OCI-LY1 (cell line): ENCODE measurements around the gene BAHD1.
"Not testable (repeated sequence)": the region's sequence is repeated elsewhere in the genome, so short reads cannot be mapped to it uniquely, and the experiment has no call there.

ENCODE experiments used
- H2AFZ ChIP-seq: fragments of 200-600 bp; sonication (generic), shearing (Covaris generic); 2 replicates; pipeline ENCODE4 v1.6.0; 2014; ENCODE audit warnings: antibody characterized with exemption, mild to moderate bottlenecking, low read length
- H3F3A ChIP-seq: fragments of 200-600 bp; sonication (generic), shearing (Covaris generic); 2 replicates; pipeline ENCODE4 v1.6.0; 2014; ENCODE audit warnings: mild to moderate bottlenecking, antibody characterized with exemption, low read length, moderate library complexity; ENCODE audit not compliant: insufficient read depth
- H3K27ac ChIP-seq: fragments of 200-600 bp; sonication (generic); 2 replicates; pipeline ENCODE4 v1.5.1; 2014; ENCODE audit warnings: low read length, mixed run types, mild to moderate bottlenecking, low read depth; ENCODE audit not compliant: poor library complexity, severe bottlenecking
- H3K27me3 ChIP-seq: fragments of 200-600 bp; sonication (generic); 2 replicates; pipeline ENCODE4 v1.6.0; 2014; ENCODE audit warnings: antibody characterized with exemption, mild to moderate bottlenecking, low read length, moderate library complexity; ENCODE audit not compliant: insufficient read depth
- H3K36me3 ChIP-seq: fragments of 200-600 bp; sonication (generic); 2 replicates; pipeline ENCODE4 v1.6.1; 2014; ENCODE audit warnings: mild to moderate bottlenecking, antibody characterized with exemption, low read length, moderate library complexity, mixed read lengths; ENCODE audit not compliant: insufficient read depth
- H3K4me1 ChIP-seq: fragments of 200-600 bp; sonication (generic); 2 replicates; pipeline ENCODE4 v1.5.1; 2014; ENCODE audit warnings: mild to moderate bottlenecking, low read length, moderate library complexity; ENCODE audit not compliant: insufficient read depth, severe bottlenecking
- H3K4me2 ChIP-seq: fragments of 200-600 bp; sonication (generic), shearing (Covaris generic); 2 replicates; pipeline ENCODE4 v1.6.1; 2014; ENCODE audit warnings: low read length
- H3K4me3 ChIP-seq: fragments of 200-600 bp; sonication (generic); 2 replicates; pipeline ENCODE4 v1.5.1; 2014; ENCODE audit warnings: low read length, low read depth, mild to moderate bottlenecking, mixed read lengths; ENCODE audit not compliant: poor library complexity, severe bottlenecking
- H3K79me2 ChIP-seq: fragments of 200-600 bp; shearing (Covaris generic); 2 replicates; pipeline ENCODE4 v1.6.1; 2016; ENCODE audit warnings: mixed run types, low read length, mixed read lengths; ENCODE audit not compliant: insufficient read depth
- H3K9ac ChIP-seq: fragments of 200-600 bp; sonication (generic), shearing (Covaris generic); 2 replicates; pipeline ENCODE4 v1.6.1; 2014; ENCODE audit warnings: mild to moderate bottlenecking, low read length, mixed read lengths
- H3K9me2 ChIP-seq: fragments of 200-600 bp; sonication (generic), shearing (Covaris generic); 2 replicates; pipeline ENCODE4 v1.6.1; 2014; ENCODE audit warnings: low read depth, mild to moderate bottlenecking, low read length, mixed read lengths
- H3K9me3 ChIP-seq: fragments of 200-600 bp; shearing (Covaris generic); 2 replicates; pipeline ENCODE4 v1.6.1; 2014; ENCODE audit warnings: low read length, mixed read lengths
- H4K20me1 ChIP-seq: fragments of 200-600 bp; sonication (generic), shearing (Covaris generic); 2 replicates; pipeline ENCODE4 v1.6.0; 2016; ENCODE audit warnings: mild to moderate bottlenecking, low read length; ENCODE audit not compliant: insufficient read depth
- CTCF ChIP-seq: fragments of 200-600 bp; sonication (generic), shearing (Covaris generic); IDR thresholded peaks from 2 replicates; pipeline ENCODE4 v1.5.1; 2017; ENCODE audit warnings: mild to moderate bottlenecking, antibody characterized with exemption, low read length, moderate library complexity, mixed read lengths
- EZH2 ChIP-seq: fragments of 200-600 bp; sonication (generic), shearing (Covaris generic); IDR thresholded peaks from 2 replicates; pipeline ENCODE4 v1.8.0; 2017; ENCODE audit warnings: borderline replicate concordance, mixed run types, mild to moderate bottlenecking, antibody characterized with exemption, low read length, moderate library complexity, mixed read lengths

BAHD1 gene

GRCh38 chr15:40452296-40453090 is 11.7 kb downstream of the BAHD1 start:
- H4K20me1 ChIP-seq: no peaks in the 10 kb centered on the region
- no peaks in the 10 kb centered on the region for H3K9me2 ChIP-seq
- H3K9ac ChIP-seq: no peak overlapping the region
- H2AFZ ChIP-seq: no peak overlapping the region
- no peaks in the 10 kb centered on the region for H3K9me3 ChIP-seq
- no peaks in the 10 kb centered on the region for H3K27me3 ChIP-seq
- H3F3A ChIP-seq: no peaks in the 10 kb centered on the region
- H3K36me3 ChIP-seq: no peaks in the 10 kb centered on the region
- H3K4me1 ChIP-seq: peaks cover 15% of the 10 kb centered on the region
- H3K79me2 ChIP-seq: no peaks in the 10 kb centered on the region; the same call in 1 of the 2 replicates
- H3K4me3 ChIP-seq: no peak overlapping the region
- TF ChIP-seq CTCF (no peak), EZH2 (no peak)
- H3K4me2 ChIP-seq: no peak overlapping the region
- H3K27ac ChIP-seq: no peak overlapping the region

- not testable (repeated sequence) for H3K79me2 ChIP-seq, H3K27me3 ChIP-seq, H2AFZ ChIP-seq, H3F3A ChIP-seq, H3K9ac ChIP-seq, H3K9me2 ChIP-seq, H3K36me3 ChIP-seq, H3K4me3 ChIP-seq, H3K9me3 ChIP-seq, H3K27ac ChIP-seq, H4K20me1 ChIP-seq, H3K4me2 ChIP-seq
- peaks cover 15% of the 10 kb centered on the region for H3K4me1 ChIP-seq
Observed at GRCh38 chr15:40453941-40454340, 13.2 kb downstream of the BAHD1 start.

- H3K27ac ChIP-seq: no peak overlapping the region
- H4K20me1 ChIP-seq: no peaks in the 10 kb centered on the region
- H3K9me3 ChIP-seq: no peaks in the 10 kb centered on the region
- no peak overlapping the region for H3K4me3 ChIP-seq
- H3K9ac ChIP-seq: no peak overlapping the region
- TF ChIP-seq CTCF (no peak), EZH2 (no peak)
- H3K4me2 ChIP-seq: no peak overlapping the region
- peaks cover 7% of the 10 kb centered on the region; the same call in 1 of the 2 replicates for H3K36me3 ChIP-seq
- H3K79me2 ChIP-seq: no peaks in the 10 kb centered on the region
- no peak overlapping the region for H2AFZ ChIP-seq
- H3F3A ChIP-seq: no peaks in the 10 kb centered on the region
- no peaks in the 10 kb centered on the region for H3K9me2 ChIP-seq
- peaks cover 15% of the 10 kb centered on the region for H3K4me1 ChIP-seq
- no peaks in the 10 kb centered on the region for H3K27me3 ChIP-seq
Observed at GRCh38 chr15:40454904-40455391, 14.2 kb downstream of the BAHD1 start.

GRCh38 chr15:40456299-40456712 is 15.6 kb downstream of the BAHD1 start:
- H3K36me3 ChIP-seq: peaks cover 7% of the 10 kb centered on the region; the same call in 1 of the 2 replicates
- no peaks in the 10 kb centered on the region for H4K20me1 ChIP-seq
- no peaks in the 10 kb centered on the region for H3K79me2 ChIP-seq
- H3K9me3 ChIP-seq: no peaks in the 10 kb centered on the region
- no peaks in the 10 kb centered on the region for H3K27me3 ChIP-seq
- no peaks in the 10 kb centered on the region for H3K9me2 ChIP-seq
- no peak for TF ChIP-seq EZH2
- no peak for TF ChIP-seq CTCF
- no peak overlapping the region for H3K4me3 ChIP-seq
- H3K9ac ChIP-seq: no peak overlapping the region
- H3K4me1 ChIP-seq: peaks cover 14% of the 10 kb centered on the region
- H3K27ac ChIP-seq: no peak overlapping the region
- no peak overlapping the region for H2AFZ ChIP-seq
- no peaks in the 10 kb centered on the region for H3F3A ChIP-seq
- no peak overlapping the region for H3K4me2 ChIP-seq
